HFFc6 (cell line): ENCODE data around the gene KRT82. TPM values are rescaled to one million over a fixed set of nuclear protein-coding genes. Genes with fewer than 3 reads are reported as not detected.

Experiments
- DNase-seq: peaks from one replicate; pipeline ENCODE4 v3.0.0-alpha.2; 2018
- H3K27ac Mint-ChIP-seq: 2 replicates; pipeline ENCODE4 v1.8.0; 2020; ENCODE audit warnings: mild to moderate bottlenecking, mixed read lengths
- H3K27me3 Mint-ChIP-seq: 2 replicates; pipeline ENCODE4 v1.8.0; 2021; ENCODE audit warnings: mild to moderate bottlenecking, moderate library complexity, mixed read lengths; ENCODE audit not compliant: insufficient read depth
- H3K36me3 Mint-ChIP-seq: 2 replicates; pipeline ENCODE4 v1.8.0; 2021; ENCODE audit warnings: low read depth, mixed read lengths
- H3K4me1 Mint-ChIP-seq: 2 replicates; pipeline ENCODE4 v1.8.0; 2020; ENCODE audit warnings: low read depth, mixed read lengths
- H3K4me3 Mint-ChIP-seq: 2 replicates; pipeline ENCODE4 v1.8.0; 2020; ENCODE audit warnings: mild to moderate bottlenecking, moderate library complexity, mixed read lengths
- H3K9me3 Mint-ChIP-seq: 2 replicates; pipeline ENCODE4 v1.8.0; 2020; ENCODE audit warnings: mild to moderate bottlenecking, mixed read lengths
- total RNA-seq, 6 experiments: library from RNA; stranded (reverse); fragmentation: NEBNext Ultra II Directional; extraction: Animal tissue kit (Norgen Biotek cat#: 25700); gene quantifications; 2 replicates in 1 of 6; 3 replicates in 5 of 6; pipeline ENCODE4 v1.2.3, GENCODE V29; 2021
- TF ChIP-seq, protein P1 (sequence below): fragments of 200-600 bp; sonication (generic); IDR thresholded peaks from 2 replicates; pipeline ENCODE4 v1.5.0; 2021; ENCODE audit warnings: antibody characterized with exemption, mild to moderate bottlenecking

The KRT82 gene
- total RNA-seq, 6 experiments from 2014 or later: not detected

DNA sequence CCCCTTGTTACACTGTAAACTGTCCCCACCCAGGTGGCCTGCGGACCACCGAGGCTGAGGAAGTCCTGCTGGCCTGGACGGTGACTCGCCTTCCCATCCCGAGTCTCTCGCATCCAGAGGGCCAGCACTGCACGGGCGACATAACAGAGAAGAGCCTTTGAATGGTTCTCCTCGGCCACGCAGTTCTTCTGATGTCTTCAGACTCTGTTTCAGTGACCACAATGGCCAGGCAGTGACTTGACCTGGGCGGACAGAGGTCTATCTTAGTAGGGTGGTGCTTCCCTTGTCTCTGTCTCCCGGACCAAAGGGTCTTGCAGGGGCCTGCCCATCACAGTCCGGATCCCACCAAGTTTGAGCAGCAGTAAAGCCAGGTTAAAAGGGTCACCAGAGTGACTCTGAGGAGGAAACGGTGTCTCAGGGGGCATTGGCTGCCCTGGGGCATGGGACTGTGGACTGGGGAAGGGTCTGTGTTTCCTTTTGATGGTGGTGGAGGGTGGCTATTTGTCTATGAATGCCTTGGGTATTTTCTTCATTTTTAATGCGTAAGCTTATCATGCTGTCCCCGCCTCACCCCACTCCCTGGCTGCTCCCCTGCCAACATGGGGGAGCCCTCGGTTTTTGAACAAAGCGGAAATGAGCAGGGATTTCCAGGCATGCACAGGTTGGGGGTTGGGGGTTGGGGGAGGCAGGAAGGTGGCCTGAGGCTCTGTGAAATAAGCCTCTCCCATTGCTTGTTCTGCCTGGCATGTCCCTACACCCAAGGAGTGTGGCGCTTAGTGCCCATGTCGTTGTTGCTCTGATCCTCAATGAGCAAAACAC is 49.2 kb downstream of the KRT82 start:
- no peaks in the 10 kb centered on the region for H3K9me3 Mint-ChIP-seq
- no peak for DNase-seq
- peaks cover 35% of the 10 kb centered on the region for H3K27me3 Mint-ChIP-seq
- H3K36me3 Mint-ChIP-seq: no peaks in the 10 kb centered on the region
- no peak overlapping the region for H3K27ac Mint-ChIP-seq
- H3K4me1 Mint-ChIP-seq: peaks cover 10% of the 10 kb centered on the region
- TF ChIP-seq, protein P1, sequence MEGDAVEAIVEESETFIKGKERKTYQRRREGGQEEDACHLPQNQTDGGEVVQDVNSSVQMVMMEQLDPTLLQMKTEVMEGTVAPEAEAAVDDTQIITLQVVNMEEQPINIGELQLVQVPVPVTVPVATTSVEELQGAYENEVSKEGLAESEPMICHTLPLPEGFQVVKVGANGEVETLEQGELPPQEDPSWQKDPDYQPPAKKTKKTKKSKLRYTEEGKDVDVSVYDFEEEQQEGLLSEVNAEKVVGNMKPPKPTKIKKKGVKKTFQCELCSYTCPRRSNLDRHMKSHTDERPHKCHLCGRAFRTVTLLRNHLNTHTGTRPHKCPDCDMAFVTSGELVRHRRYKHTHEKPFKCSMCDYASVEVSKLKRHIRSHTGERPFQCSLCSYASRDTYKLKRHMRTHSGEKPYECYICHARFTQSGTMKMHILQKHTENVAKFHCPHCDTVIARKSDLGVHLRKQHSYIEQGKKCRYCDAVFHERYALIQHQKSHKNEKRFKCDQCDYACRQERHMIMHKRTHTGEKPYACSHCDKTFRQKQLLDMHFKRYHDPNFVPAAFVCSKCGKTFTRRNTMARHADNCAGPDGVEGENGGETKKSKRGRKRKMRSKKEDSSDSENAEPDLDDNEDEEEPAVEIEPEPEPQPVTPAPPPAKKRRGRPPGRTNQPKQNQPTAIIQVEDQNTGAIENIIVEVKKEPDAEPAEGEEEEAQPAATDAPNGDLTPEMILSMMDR: no peak
- no peak overlapping the region for H3K4me3 Mint-ChIP-seq

DNA sequence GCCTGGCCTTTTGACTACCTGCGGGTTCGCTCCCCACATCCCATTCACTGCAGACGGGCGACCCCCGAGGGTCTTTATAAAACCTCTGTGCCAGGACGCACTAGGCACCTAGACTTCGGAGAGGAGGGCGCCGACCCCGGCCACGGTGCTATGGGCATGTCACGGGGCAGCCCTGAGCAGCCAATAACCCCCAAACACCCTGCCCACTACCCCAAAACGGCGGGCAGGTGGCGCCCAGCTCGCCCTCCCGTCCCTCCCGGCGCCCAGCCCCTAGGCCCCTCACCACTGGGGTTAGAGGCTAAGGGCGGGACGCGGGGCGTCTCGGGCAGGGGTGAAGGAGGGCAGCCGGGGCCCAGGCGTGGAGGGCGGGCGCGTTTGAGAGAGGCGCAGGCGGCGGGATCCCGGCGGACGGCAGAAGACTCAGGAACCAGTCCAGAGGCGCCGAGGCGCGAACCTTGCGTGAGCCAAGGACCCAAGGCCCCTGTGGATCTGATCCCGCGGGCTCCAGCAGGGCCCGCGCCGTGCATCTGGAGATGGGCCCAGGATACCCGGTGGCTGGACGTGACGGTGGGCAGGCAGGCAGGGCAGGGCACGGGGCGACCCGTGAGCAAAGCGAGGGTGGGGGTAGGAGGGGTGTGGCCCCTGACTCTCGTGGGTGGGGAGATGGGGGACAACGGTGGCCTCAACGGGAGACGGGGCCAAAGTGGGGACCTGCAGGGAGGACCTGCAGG is 49.9 kb downstream of the KRT82 start:
- Mint-ChIP-seq H3K4me3 (no peak overlapping the region), H3K4me1 (peaks cover 10% of the 10 kb centered on the region), H3K27me3 (peaks cover 30% of the 10 kb centered on the region), H3K9me3 (no peaks in the 10 kb centered on the region), H3K27ac (no peak overlapping the region), H3K36me3 (no peaks in the 10 kb centered on the region)
- TF ChIP-seq, protein P1: no peak
- DNase-seq: no peak

DNA sequence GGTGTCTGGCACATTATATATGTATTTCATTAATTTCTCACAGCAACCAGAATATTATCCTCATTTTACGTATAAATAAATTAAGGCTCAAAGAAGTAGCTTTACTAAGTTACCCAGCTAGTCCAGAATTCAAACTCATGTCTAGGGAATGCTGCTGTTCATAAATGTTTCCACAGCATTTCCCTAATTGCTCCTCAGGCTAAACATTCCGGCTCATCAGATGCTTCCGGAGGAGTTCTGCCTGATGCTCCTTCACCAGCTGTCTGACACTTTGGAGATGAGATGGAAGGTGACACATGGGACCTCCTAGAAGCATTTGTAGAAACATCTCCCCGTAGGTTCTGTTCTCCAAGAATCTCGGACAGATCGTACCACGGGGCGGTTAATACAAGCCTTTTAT is 51.0 kb downstream of the KRT82 start:
- H3K4me3 Mint-ChIP-seq: no peak overlapping the region
- H3K36me3 Mint-ChIP-seq: no peaks in the 10 kb centered on the region
- H3K27me3 Mint-ChIP-seq: peaks cover 32% of the 10 kb centered on the region
- peaks cover 10% of the 10 kb centered on the region for H3K4me1 Mint-ChIP-seq
- no peak overlapping the region for H3K27ac Mint-ChIP-seq
- DNase-seq: peak; percentile 15
- no peaks in the 10 kb centered on the region for H3K9me3 Mint-ChIP-seq
- TF ChIP-seq, protein P1: no peak

DNA sequence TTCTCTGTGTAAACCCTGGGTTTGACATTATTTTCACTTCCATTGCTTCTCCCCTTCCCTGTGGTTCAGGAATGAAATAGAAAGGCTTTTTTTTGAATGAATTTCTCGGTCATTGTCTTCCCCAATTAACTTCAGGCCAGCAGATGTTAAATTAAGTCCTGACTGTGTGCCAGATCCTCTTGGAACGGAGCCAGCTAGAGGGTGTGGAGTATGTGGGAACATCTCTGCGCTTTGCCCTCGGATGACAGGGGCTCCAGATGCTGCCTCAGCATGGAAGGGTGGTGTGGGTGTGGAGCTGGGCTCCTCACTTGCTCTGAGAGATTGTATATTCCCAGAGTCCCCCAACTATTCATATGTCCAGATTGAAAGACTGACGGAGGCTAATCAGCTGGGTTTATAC is 51.9 kb downstream of the KRT82 start:
- no peaks in the 10 kb centered on the region for H3K9me3 Mint-ChIP-seq
- DNase-seq: no peak

DNA sequence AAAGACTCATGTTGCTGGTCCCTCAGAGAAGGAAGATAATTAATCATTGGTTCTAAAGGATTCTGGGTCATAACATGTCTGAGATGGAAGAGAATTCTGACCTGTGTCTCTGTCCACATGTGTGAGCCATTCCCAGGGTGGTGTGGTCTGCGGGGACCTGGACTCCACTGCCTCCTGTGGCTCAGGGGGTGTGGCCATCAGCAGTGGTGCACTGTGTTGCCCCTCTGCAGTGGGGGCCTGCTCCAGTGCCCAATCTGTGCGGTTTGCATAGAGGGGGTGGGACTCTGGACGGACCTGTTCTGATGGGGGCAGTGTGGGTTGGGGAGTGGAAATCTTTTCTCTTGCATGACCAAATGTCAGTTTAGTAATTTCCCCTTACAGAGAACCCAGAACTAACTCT is 52.4 kb downstream of the KRT82 start:
- Mint-ChIP-seq H3K27me3 (peaks cover 24% of the 10 kb centered on the region), H3K9me3 (no peaks in the 10 kb centered on the region), H3K4me3 (no peak overlapping the region), H3K4me1 (peaks cover 17% of the 10 kb centered on the region), H3K36me3 (no peaks in the 10 kb centered on the region), H3K27ac (no peak overlapping the region)
- DNase-seq: no peak
- TF ChIP-seq, protein P1: no peak

More for the DNA sequence above, 51.9 kb downstream of the KRT82 start:
- Mint-ChIP-seq H3K4me1 (peaks cover 14% of the 10 kb centered on the region), H3K27me3 (peaks cover 25% of the 10 kb centered on the region), H3K4me3 (no peak overlapping the region), H3K27ac (no peak overlapping the region), H3K36me3 (no peaks in the 10 kb centered on the region)
- TF ChIP-seq, protein P1: no peak
